NT2/D1 (cell line): Measurements from ENCODE around the gene CREG1.
A peak's percentile ranks its signal among the peaks of the same experiment; 100 is the strongest.

Source experiments
- DNase-seq: peaks from one replicate; pipeline ENCODE4 v3.0.0-alpha.2; 2011; ENCODE audit warnings: low read depth, low spot score
- H3K27me3 ChIP-seq: 2 replicates; pipeline ENCODE4 v1.6.0; 2011; ENCODE audit warnings: mild to moderate bottlenecking; ENCODE audit not compliant: insufficient read length, insufficient read depth
- H3K36me3 ChIP-seq: 2 replicates; pipeline ENCODE4 v1.6.1; 2011; ENCODE audit warnings: mild to moderate bottlenecking, low read length, mixed read lengths; ENCODE audit not compliant: insufficient read depth, insufficient read length
- H3K4me1 ChIP-seq: 2 replicates; pipeline ENCODE4 v1.5.1; 2011; ENCODE audit not compliant: insufficient read depth, insufficient read length
- H3K4me3 ChIP-seq: 2 replicates; pipeline ENCODE4 v1.5.1; 2011; ENCODE audit warnings: low read depth; ENCODE audit not compliant: insufficient read length
- H3K9ac ChIP-seq: 2 replicates; pipeline ENCODE4 v1.6.0; 2011; ENCODE audit warnings: low read depth; ENCODE audit not compliant: insufficient read length
- H3K9me3 ChIP-seq: 2 replicates; pipeline ENCODE4 v1.5.1; 2011; ENCODE audit warnings: mild to moderate bottlenecking, low read length; ENCODE audit not compliant: insufficient read depth
- SUZ12 ChIP-seq: IDR thresholded peaks from 2 replicates; pipeline ENCODE4 v1.6.1; 2011; ENCODE audit not compliant: insufficient read length, insufficient read depth; ENCODE audit errors: extremely low read depth
- YY1 ChIP-seq: IDR thresholded peaks from 2 replicates; pipeline ENCODE4 v1.6.1; 2011; ENCODE audit not compliant: insufficient read length, insufficient read depth
- ZNF274 ChIP-seq: IDR thresholded peaks from 2 replicates; pipeline ENCODE4 v1.6.1; 2011; ENCODE audit warnings: mild to moderate bottlenecking, low read depth, low read length

CREG1 gene

DNA sequence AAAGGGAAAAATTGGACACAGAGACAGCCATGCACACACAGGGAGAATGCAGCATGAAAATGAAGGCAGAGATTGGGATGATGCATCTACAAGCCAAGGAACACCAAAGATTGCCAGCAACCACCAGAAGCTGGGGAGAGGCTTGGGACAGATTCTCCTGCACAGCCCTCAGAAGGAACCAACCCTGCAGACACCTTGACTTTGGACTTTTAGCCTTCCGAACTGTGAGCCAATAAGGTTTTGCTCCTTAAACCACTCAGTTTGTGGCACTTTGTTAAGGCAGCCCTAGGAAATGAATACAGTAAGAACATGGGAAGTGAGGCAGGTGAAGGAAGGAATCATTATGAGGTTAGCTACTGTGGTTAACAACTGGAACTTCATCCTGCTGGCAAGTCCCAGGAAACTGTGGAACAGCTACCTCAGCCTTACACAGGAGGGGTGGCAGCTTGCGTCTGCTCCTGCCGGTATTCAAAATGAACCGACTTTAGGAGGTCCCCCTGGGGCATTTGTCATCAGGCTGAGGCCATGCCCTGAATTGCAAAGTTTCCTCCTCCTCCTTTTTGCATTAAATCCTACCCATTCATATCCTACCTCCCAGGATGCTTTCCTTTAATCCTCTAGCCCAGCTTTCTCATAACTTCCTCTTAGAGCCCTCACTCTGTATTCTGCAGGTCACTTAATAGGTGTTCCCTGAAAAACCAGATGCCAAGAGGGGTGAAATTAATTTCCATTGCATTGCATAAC, 50.7 kb downstream of the CREG1 start:
- Histone ChIP-seq H3K4me1 (peaks cover 30% of the 10 kb centered on the region), H3K4me3 (no peak overlapping the region), H3K9ac (no peak overlapping the region), H3K27me3 (no peaks in the 10 kb centered on the region), H3K36me3 (no peaks in the 10 kb centered on the region), H3K9me3 (no peaks in the 10 kb centered on the region)
- TF ChIP-seq YY1 (no peak), SUZ12 (no peak), ZNF274 (no peak)
- DNase-seq: peak; percentile 75

DNA sequence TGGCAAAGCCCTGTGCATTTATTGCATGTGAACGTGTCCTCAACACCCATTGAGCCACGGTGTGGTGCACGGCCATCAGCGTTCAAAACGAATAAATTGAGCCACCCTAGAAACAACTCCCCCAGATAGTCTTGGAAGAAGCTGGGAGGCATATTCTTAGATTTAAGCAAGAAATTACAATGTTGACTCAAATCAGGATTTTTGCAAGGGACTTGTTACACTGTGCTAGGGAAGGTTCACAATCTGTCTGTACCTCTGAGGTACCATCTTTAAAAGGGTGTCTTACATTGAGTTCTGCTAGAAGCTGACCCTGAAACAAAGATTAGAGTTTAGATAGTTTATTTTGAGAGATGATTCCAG, 51.4 kb downstream of the CREG1 start:
- H3K4me1 ChIP-seq: peaks cover 30% of the 10 kb centered on the region

DNA sequence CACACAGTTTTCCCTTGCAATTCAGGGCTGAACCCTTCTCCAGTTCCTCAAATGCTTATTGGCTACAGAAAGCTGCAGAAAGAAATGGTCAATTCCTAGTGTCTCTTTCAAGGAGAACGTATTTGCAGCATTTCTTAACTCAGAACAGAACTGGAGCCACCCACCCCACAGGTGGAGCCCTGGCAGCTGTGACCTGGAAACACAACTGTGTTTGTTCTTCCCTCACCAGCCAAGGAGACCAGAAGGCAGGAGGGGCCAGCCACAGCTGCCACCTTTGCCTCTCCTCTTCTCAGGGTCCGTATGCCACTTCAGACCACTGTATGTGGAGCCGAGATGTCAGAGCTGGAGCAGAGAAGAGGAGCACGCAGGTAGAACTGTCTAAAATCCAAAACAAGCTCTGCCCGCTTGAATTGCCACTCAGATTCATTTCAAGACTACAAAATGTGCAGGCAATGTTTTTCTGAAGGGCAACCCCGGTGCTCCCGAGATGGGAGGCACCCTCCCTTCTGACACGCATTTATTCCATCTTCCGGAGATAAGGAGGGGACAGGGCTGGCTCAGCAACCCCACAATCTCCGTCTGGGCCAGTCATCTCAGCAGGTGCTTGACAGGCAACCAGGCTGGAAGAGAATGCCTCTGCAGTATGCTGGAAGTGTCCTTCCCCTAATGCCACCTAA, 51.9 kb downstream of the CREG1 start:
- Histone ChIP-seq H3K4me3 (no peak overlapping the region), H3K4me1 (peaks cover 30% of the 10 kb centered on the region), H3K9me3 (no peaks in the 10 kb centered on the region), H3K27me3 (no peaks in the 10 kb centered on the region), H3K36me3 (no peaks in the 10 kb centered on the region), H3K9ac (no peak overlapping the region)
- TF ChIP-seq SUZ12: no peak
- no peak for TF ChIP-seq YY1
- no peak for TF ChIP-seq ZNF274
- DNase-seq: no peak

More for the DNA sequence above, 51.4 kb downstream of the CREG1 start:
- Histone ChIP-seq H3K36me3 (no peaks in the 10 kb centered on the region), H3K27me3 (no peaks in the 10 kb centered on the region), H3K4me3 (no peak overlapping the region), H3K9ac (no peak overlapping the region), H3K9me3 (no peaks in the 10 kb centered on the region)
- TF ChIP-seq YY1 (no peak), SUZ12 (no peak), ZNF274 (no peak)
- DNase-seq: no peak

DNA sequence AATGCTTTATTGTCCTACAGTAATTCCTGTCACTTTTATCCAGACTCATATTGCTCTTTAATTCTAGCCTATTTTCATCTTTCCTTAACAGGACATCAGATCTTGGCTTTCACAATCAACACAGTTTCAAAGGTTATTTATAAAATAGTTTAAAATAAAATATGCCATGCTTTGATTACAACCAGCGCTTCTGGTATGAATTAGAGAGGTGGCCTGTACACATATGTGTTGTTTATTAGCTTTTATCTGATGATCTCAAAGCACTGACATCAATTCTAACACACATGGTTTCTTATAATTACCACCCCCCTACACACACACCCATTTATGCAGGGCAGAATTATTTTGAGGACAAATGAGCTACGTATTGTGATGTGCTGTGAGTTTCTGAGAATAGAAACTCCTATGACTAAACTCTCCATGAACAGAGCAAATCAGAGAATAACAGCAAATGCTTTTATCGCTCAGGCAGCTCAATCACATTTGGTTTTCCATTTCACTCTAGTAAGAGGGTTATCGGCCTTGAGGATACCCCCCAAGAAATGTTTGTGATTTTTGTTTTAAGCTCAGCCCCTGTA, 53.2 kb downstream of the CREG1 start:
- no peak for DNase-seq
- TF ChIP-seq YY1 (no peak), SUZ12 (no peak), ZNF274 (no peak)
- Histone ChIP-seq H3K4me3 (no peak overlapping the region), H3K4me1 (peaks cover 30% of the 10 kb centered on the region), H3K36me3 (no peaks in the 10 kb centered on the region), H3K27me3 (no peaks in the 10 kb centered on the region), H3K9me3 (no peaks in the 10 kb centered on the region), H3K9ac (no peak overlapping the region)

DNA sequence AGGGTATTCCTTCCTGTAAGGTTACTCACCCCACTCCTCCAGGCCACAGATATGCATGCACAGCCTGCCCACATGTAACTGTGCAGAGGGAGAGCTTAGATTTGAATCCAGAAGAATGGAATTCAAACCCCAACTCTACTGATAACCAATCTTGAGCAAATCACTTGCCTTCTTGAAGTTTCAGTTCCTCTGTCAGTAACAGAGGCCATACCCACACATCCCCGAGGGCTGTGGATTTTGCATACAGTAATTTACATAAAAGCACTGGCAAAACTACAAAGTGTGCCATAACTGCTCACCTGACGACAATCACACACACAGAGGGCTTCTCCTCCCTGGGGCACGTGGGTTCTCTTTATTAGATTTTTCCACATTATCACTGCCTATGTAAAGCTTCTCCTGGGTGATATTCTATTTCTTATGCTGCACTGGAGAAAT, 53.9 kb downstream of the CREG1 start:
- H3K36me3 ChIP-seq: no peaks in the 10 kb centered on the region
- H3K9me3 ChIP-seq: no peaks in the 10 kb centered on the region
- no peak overlapping the region for H3K4me3 ChIP-seq
- H3K4me1 ChIP-seq: peaks cover 30% of the 10 kb centered on the region
- no peak overlapping the region for H3K9ac ChIP-seq
- TF ChIP-seq ZNF274 (no peak), YY1 (no peak), SUZ12 (no peak)
- no peak for DNase-seq
- no peaks in the 10 kb centered on the region for H3K27me3 ChIP-seq

DNA sequence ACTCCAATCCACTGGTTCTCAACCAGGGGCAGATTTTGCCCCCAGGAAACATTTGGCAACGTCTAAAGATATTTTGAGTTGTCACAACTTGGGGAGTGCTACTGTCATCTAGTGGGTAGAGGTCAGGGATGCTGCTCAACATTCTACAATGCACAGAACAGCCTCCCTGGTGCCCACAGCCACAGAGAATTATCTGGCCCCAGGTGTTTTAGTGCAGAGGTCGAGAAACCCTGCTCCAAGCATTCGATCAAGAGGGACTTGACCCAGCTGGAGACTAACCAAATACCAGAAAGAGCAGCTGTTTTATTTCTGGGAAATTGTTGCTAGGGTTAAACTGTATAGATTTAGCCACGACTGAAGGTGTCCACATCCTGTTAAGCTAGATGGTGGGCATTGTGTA, 54.5 kb downstream of the CREG1 start:
- Histone ChIP-seq H3K36me3 (no peaks in the 10 kb centered on the region), H3K9me3 (no peaks in the 10 kb centered on the region), H3K9ac (no peak overlapping the region), H3K4me3 (no peak overlapping the region), H3K27me3 (no peaks in the 10 kb centered on the region), H3K4me1 (peaks cover 26% of the 10 kb centered on the region)
- no peak for DNase-seq
- TF ChIP-seq ZNF274: no peak
- no peak for TF ChIP-seq SUZ12
- TF ChIP-seq YY1: no peak

DNA sequence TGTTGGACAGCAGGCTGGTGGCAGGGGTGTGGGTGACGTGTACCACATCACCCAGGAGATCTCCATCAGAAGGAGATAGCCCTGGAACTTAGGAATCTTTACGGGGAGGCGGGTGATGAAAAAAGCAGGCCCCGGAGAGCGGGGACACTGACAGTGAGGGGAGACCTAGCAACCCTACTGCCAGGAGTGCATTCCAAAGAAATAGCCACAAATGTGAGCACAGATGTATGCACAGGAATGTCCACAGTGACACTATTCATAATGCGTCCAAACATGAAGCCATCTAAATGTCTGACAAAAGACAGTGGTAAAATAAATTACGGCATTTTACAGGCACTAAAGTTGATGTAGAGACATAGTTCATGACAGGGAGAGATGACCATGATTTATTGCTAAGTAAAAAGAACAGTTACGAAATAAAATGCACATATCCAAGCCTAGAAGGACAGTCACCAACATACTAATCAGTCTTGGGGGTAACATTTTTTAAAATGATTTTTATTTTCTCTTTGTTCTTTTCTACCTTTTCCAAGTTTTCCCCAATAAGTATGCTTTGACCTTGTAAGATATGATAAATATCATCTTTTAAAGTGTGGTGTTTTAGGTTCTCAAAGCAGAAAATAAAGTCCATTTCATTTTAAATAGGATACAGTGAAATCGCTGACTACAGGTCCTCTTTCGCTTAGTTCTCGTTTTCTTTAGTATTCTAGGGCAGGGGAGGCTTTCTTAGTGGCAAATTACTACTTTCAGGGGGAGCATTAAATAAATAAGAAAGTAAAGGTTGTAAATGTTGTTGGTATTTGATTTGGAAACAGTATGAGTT, 56.6 kb downstream of the CREG1 start:
- Histone ChIP-seq H3K9ac (no peak overlapping the region), H3K9me3 (no peaks in the 10 kb centered on the region), H3K4me3 (no peak overlapping the region), H3K36me3 (no peaks in the 10 kb centered on the region), H3K4me1 (peaks cover 13% of the 10 kb centered on the region), H3K27me3 (no peaks in the 10 kb centered on the region)
- DNase-seq: no peak
- no peak for TF ChIP-seq ZNF274
- no peak for TF ChIP-seq SUZ12
- no peak for TF ChIP-seq YY1
